Measurements from ENCODE around the gene VRK1.

Gene VRK1

GRCh38 chr14:96863986-96864330 is 66.8 kb downstream of the VRK1 start:
- TF ChIP-seq, protein P1, sequence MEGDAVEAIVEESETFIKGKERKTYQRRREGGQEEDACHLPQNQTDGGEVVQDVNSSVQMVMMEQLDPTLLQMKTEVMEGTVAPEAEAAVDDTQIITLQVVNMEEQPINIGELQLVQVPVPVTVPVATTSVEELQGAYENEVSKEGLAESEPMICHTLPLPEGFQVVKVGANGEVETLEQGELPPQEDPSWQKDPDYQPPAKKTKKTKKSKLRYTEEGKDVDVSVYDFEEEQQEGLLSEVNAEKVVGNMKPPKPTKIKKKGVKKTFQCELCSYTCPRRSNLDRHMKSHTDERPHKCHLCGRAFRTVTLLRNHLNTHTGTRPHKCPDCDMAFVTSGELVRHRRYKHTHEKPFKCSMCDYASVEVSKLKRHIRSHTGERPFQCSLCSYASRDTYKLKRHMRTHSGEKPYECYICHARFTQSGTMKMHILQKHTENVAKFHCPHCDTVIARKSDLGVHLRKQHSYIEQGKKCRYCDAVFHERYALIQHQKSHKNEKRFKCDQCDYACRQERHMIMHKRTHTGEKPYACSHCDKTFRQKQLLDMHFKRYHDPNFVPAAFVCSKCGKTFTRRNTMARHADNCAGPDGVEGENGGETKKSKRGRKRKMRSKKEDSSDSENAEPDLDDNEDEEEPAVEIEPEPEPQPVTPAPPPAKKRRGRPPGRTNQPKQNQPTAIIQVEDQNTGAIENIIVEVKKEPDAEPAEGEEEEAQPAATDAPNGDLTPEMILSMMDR (conservative IDR thresholded peaks at IDR 0.05; ENCODE audit: low read depth, low read length): no peak
- H2AFZ ChIP-seq (ENCODE audit: low read depth): no peak overlapping the region
- no peaks in the 10 kb centered on the region for H3K4me1 ChIP-seq (ENCODE audit: low read depth, poor library complexity, severe bottlenecking)
- H3K9ac ChIP-seq: no peak overlapping the region
- H3K4me2 ChIP-seq: no peak overlapping the region
- no peaks in the 10 kb centered on the region for H3K27me3 ChIP-seq (ENCODE audit: insufficient read depth, low read depth)
- H4K20me1 ChIP-seq (ENCODE audit: insufficient read depth): no peaks in the 10 kb centered on the region
- no peaks in the 10 kb centered on the region for H3K79me2 ChIP-seq (ENCODE audit: insufficient read depth, low read depth)
- H3K36me3 ChIP-seq (ENCODE audit: insufficient read depth): no peaks in the 10 kb centered on the region
- H3K4me3 ChIP-seq (IDR thresholded peaks at IDR 0.05; ENCODE audit: insufficient read depth, low read depth, low read length): no peak overlapping the region
- H3K27ac ChIP-seq: no peak overlapping the region

GRCh38 chr14:96867634-96868033 is 70.5 kb downstream of the VRK1 start:
- Histone ChIP-seq H3K4me2 (no peak overlapping the region), H3K36me3 (ENCODE audit: insufficient read depth) (no peaks in the 10 kb centered on the region), H3K27ac (no peak overlapping the region), H3K79me2 (ENCODE audit: insufficient read depth, low read depth) (no peaks in the 10 kb centered on the region), H3K27me3 (ENCODE audit: insufficient read depth, low read depth) (no peaks in the 10 kb centered on the region), H3K4me1 (ENCODE audit: low read depth, poor library complexity, severe bottlenecking) (no peaks in the 10 kb centered on the region), H3K4me3 (IDR thresholded peaks at IDR 0.05; ENCODE audit: insufficient read depth, low read depth, low read length) (no peak overlapping the region), H2AFZ (ENCODE audit: low read depth) (no peak overlapping the region), H4K20me1 (ENCODE audit: insufficient read depth) (no peaks in the 10 kb centered on the region), H3K9ac (no peak overlapping the region)
- TF ChIP-seq, protein P1 (conservative IDR thresholded peaks at IDR 0.05; ENCODE audit: low read depth, low read length): no peak

DNA sequence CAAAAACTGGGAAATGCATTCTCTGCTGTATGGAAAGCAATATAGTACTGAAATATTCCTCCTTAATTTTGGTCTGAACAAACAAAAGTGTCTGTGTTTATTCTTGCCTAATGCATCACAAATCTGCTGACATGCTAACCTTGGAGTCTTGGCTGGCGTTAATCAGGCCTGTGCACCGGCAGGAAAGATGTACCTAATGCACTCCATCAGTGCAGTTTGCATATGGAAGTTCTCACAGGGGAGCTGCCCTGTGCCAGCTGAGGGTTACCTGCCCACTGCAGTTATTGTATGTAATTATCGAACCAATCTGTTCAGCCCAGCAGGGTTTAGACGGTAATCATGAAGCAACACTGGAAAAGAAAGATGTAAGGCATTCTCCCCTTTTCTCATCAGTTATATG is 76.9 kb downstream of the VRK1 start:
- no peaks in the 10 kb centered on the region for H3K36me3 ChIP-seq (ENCODE audit: insufficient read depth)
- TF ChIP-seq, protein P1 (conservative IDR thresholded peaks at IDR 0.05; ENCODE audit: low read depth, low read length): no peak
- no peak overlapping the region for H3K4me2 ChIP-seq
- H3K79me2 ChIP-seq (ENCODE audit: insufficient read depth, low read depth): no peaks in the 10 kb centered on the region
- no peak overlapping the region for H3K4me3 ChIP-seq (IDR thresholded peaks at IDR 0.05; ENCODE audit: insufficient read depth, low read depth, low read length)
- H4K20me1 ChIP-seq (ENCODE audit: insufficient read depth): no peaks in the 10 kb centered on the region
- H3K27me3 ChIP-seq (ENCODE audit: insufficient read depth, low read depth): no peaks in the 10 kb centered on the region
- no peak overlapping the region for H3K9ac ChIP-seq
- no peak overlapping the region for H2AFZ ChIP-seq (ENCODE audit: low read depth)
- H3K4me1 ChIP-seq (ENCODE audit: low read depth, poor library complexity, severe bottlenecking): no peaks in the 10 kb centered on the region
- H3K27ac ChIP-seq: no peak overlapping the region

GRCh38 chr14:96876747-96877146 is 79.6 kb downstream of the VRK1 start:
- no peaks in the 10 kb centered on the region for H3K36me3 ChIP-seq (ENCODE audit: insufficient read depth)
- H2AFZ ChIP-seq (ENCODE audit: low read depth): no peak overlapping the region
- H3K9ac ChIP-seq: no peak overlapping the region
- no peak overlapping the region for H3K4me2 ChIP-seq
- TF ChIP-seq, protein P1 (conservative IDR thresholded peaks at IDR 0.05; ENCODE audit: low read depth, low read length): no peak
- H3K79me2 ChIP-seq (ENCODE audit: insufficient read depth, low read depth): no peaks in the 10 kb centered on the region
- H3K4me1 ChIP-seq (ENCODE audit: low read depth, poor library complexity, severe bottlenecking): peaks cover 12% of the 10 kb centered on the region
- no peak overlapping the region for H3K4me3 ChIP-seq (IDR thresholded peaks at IDR 0.05; ENCODE audit: insufficient read depth, low read depth, low read length)
- no peak overlapping the region for H3K27ac ChIP-seq
- no peaks in the 10 kb centered on the region for H3K27me3 ChIP-seq (ENCODE audit: insufficient read depth, low read depth)
- H4K20me1 ChIP-seq (ENCODE audit: insufficient read depth): no peaks in the 10 kb centered on the region

Measured in KMS-11 (cell line).